ENCODE data around the gene IQGAP3.

DNA sequence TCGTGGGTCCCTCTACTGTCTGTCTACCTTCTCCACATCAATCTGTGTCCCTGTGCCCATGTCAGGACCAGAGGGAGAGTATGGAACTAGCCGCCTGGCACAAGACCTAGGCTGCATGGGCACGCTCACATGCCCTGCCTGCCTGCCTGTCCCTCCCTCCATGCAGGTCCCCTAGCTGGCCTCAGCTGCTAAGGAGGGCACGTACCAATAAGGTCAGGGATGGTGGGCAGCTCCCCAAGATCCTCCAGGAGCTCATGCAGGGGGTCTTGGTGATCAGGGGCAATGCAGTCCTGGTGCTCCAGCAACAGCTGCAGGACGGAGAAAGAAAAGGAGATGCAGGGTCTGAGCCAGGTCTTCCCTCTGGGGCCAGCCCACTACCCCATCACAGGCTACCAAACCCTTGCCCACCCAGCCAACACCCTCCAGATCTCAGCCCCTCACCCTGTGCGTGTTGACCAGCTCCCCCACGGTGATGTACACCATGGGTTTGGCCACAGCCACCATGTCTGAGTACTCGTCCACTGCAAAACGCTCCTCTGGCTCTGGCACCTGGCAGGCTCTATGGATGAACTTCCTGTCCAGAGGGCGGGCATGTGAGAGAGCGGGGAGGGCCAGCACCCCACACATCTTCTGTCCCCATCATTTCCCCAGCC, 38.7 kb downstream of the IQGAP3 start:
- TF ChIP-seq EP300 (IDR thresholded peaks at IDR 0.05), result no peak
- TF ChIP-seq, protein P1, sequence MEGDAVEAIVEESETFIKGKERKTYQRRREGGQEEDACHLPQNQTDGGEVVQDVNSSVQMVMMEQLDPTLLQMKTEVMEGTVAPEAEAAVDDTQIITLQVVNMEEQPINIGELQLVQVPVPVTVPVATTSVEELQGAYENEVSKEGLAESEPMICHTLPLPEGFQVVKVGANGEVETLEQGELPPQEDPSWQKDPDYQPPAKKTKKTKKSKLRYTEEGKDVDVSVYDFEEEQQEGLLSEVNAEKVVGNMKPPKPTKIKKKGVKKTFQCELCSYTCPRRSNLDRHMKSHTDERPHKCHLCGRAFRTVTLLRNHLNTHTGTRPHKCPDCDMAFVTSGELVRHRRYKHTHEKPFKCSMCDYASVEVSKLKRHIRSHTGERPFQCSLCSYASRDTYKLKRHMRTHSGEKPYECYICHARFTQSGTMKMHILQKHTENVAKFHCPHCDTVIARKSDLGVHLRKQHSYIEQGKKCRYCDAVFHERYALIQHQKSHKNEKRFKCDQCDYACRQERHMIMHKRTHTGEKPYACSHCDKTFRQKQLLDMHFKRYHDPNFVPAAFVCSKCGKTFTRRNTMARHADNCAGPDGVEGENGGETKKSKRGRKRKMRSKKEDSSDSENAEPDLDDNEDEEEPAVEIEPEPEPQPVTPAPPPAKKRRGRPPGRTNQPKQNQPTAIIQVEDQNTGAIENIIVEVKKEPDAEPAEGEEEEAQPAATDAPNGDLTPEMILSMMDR (IDR thresholded peaks at IDR 0.05), result no peak
- no peak for TF ChIP-seq POLR2A (IDR thresholded peaks at IDR 0.05; ENCODE audit: low read depth)

Data from esophagus muscularis mucosa (tissue), 4 donors.